Hepatocyte (in vitro differentiated cells): Measurements from ENCODE around the gene PCDHA1. TPM values are rescaled to one million over a fixed set of nuclear protein-coding genes. Genes with fewer than 3 reads are reported as not detected.

ENCODE experiments used
- DNase-seq: peaks from one replicate; pipeline ENCODE4 v3.0.0-alpha.2; 2016; ENCODE audit warnings: low spot score
- H2AFZ ChIP-seq: fragments of 200-600 bp; sonication (generic); 2 replicates; pipeline ENCODE4 v1.6.0; 2016; ENCODE audit warnings: antibody characterized with exemption, mild to moderate bottlenecking
- H3K27ac ChIP-seq: fragments of 200-600 bp; sonication (generic); 2 replicates; pipeline ENCODE4 v1.5.1; 2016; ENCODE audit warnings: mild to moderate bottlenecking
- H3K27me3 ChIP-seq: fragments of 200-600 bp; sonication (generic); 2 replicates; pipeline ENCODE4 v1.6.1; 2016
- H3K36me3 ChIP-seq: fragments of 200-600 bp; sonication (generic); replicated peaks from 2 replicates; pipeline ENCODE4 v1.5.1; 2016; ENCODE audit warnings: low read depth; ENCODE audit not compliant: insufficient read depth
- H3K4me1 ChIP-seq: fragments of 200-600 bp; sonication (generic); 2 replicates; pipeline ENCODE4 v1.5.1; 2016; ENCODE audit warnings: mild to moderate bottlenecking, moderate library complexity; ENCODE audit not compliant: insufficient read depth
- H3K4me2 ChIP-seq: fragments of 200-600 bp; sonication (generic); 2 replicates; pipeline ENCODE4 v1.6.0; 2016
- H3K4me3 ChIP-seq: fragments of 200-600 bp; sonication (generic); 2 replicates; pipeline ENCODE4 v1.5.1; 2016; ENCODE audit warnings: mild to moderate bottlenecking
- H3K79me2 ChIP-seq: fragments of 200-600 bp; sonication (generic); 2 replicates; pipeline ENCODE4 v1.6.0; 2017; ENCODE audit warnings: mild to moderate bottlenecking
- H3K9me2 ChIP-seq: fragments of 200-600 bp; sonication (generic); replicated peaks from 2 replicates; pipeline ENCODE4 v1.6.0; 2017; ENCODE audit warnings: mild to moderate bottlenecking; ENCODE audit not compliant: insufficient read depth
- H3K9me3 ChIP-seq: fragments of 200-600 bp; sonication (generic); 2 replicates; pipeline ENCODE4 v1.5.1; 2016; ENCODE audit warnings: low read depth, mild to moderate bottlenecking
- H4K20me1 ChIP-seq: fragments of 200-600 bp; sonication (generic); 2 replicates; pipeline ENCODE4 v1.6.0; 2016; ENCODE audit warnings: mild to moderate bottlenecking; ENCODE audit not compliant: insufficient read depth, poor library complexity, severe bottlenecking
- EZH2 ChIP-seq: fragments of 200-600 bp; sonication (generic); IDR thresholded peaks from 2 replicates; pipeline ENCODE4 v1.6.1; 2016; ENCODE audit warnings: antibody characterized with exemption, mild to moderate bottlenecking, borderline replicate concordance
- EZH2phosphoT487 ChIP-seq: fragments of 200-600 bp; sonication (generic); IDR thresholded peaks from one replicate; pipeline ENCODE4 v1.6.1; 2018; ENCODE audit warnings: antibody characterized with exemption, mild to moderate bottlenecking, low read depth, moderate library complexity; ENCODE audit not compliant: unreplicated experiment, severe bottlenecking
- WGBS: methylation state at CpG from one replicate; pipeline ENCODE4 v1.1.6; 2016; ENCODE audit warnings: low lambda C conversion rate; ENCODE audit errors: missing lambda C conversion rate; 5-methylcytosine and 5-hydroxymethylcytosine counted together
- polyA plus RNA-seq: library from polyadenylated mRNA; unstranded; fragments of >200 nt; fragmentation: Nextera tagmentation; extraction: Ambion mirVana; gene quantifications from 2 replicates; pipeline ENCODE4 v1.2.1, GENCODE V29; 2016
- total RNA-seq: library from RNA; depleted of rRNA; stranded (reverse); fragments of >200 nt; gene quantifications from 2 replicates; pipeline ENCODE4 v1.2.3, GENCODE V29; 2014
- TF ChIP-seq, protein P1 (sequence below): fragments of 200-600 bp; sonication (generic); IDR thresholded peaks from 2 replicates; pipeline ENCODE4 v1.5.1; 2016; ENCODE audit warnings: antibody characterized with exemption, mild to moderate bottlenecking; ENCODE audit not compliant: poor library complexity

Gene PCDHA1
- total and polyA plus RNA-seq, 2 experiments from 2014 or later, result not detected

GRCh38 chr5:140883927-140884697, 98.2 kb downstream of the PCDHA1 start:
- Histone ChIP-seq H3K27ac (no peak overlapping the region), H3K4me3 (no peak overlapping the region), H4K20me1 (no peaks in the 10 kb centered on the region), H3K9me2 (no peaks in the 10 kb centered on the region), H3K4me1 (no peaks in the 10 kb centered on the region), H3K9me3 (peaks cover 6% of the 10 kb centered on the region), H3K79me2 (peaks cover 10% of the 10 kb centered on the region), H3K4me2 (no peak overlapping the region), H3K36me3 (no peaks in the 10 kb centered on the region), H2AFZ (no peak overlapping the region), H3K27me3 (no peaks in the 10 kb centered on the region)
- no peak for TF ChIP-seq EZH2
- TF ChIP-seq, protein P1, sequence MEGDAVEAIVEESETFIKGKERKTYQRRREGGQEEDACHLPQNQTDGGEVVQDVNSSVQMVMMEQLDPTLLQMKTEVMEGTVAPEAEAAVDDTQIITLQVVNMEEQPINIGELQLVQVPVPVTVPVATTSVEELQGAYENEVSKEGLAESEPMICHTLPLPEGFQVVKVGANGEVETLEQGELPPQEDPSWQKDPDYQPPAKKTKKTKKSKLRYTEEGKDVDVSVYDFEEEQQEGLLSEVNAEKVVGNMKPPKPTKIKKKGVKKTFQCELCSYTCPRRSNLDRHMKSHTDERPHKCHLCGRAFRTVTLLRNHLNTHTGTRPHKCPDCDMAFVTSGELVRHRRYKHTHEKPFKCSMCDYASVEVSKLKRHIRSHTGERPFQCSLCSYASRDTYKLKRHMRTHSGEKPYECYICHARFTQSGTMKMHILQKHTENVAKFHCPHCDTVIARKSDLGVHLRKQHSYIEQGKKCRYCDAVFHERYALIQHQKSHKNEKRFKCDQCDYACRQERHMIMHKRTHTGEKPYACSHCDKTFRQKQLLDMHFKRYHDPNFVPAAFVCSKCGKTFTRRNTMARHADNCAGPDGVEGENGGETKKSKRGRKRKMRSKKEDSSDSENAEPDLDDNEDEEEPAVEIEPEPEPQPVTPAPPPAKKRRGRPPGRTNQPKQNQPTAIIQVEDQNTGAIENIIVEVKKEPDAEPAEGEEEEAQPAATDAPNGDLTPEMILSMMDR, result no peak
- no peak for TF ChIP-seq EZH2phosphoT487
- 100% methylated on average over 61 of the region's 79 CpGs for WGBS
- DNase-seq, result no peak

- Histone ChIP-seq H3K27me3 (no peaks in the 10 kb centered on the region), H3K4me3 (no peak overlapping the region), H3K36me3 (no peaks in the 10 kb centered on the region), H3K4me1 (no peaks in the 10 kb centered on the region), H3K9me3 (no peaks in the 10 kb centered on the region), H3K9me2 (no peaks in the 10 kb centered on the region), H3K79me2 (peaks cover 8% of the 10 kb centered on the region), H2AFZ (no peak overlapping the region), H3K27ac (no peak overlapping the region), H4K20me1 (peaks cover 4% of the 10 kb centered on the region), H3K4me2 (no peak overlapping the region)
- WGBS, result 100% methylated on average over 1 of the region's 1 CpG
- TF ChIP-seq, protein P1, result no peak
- TF ChIP-seq EZH2phosphoT487, result no peak
- no peak for TF ChIP-seq EZH2
- DNase-seq, result no peak
These were observed 130.4 kb downstream of the PCDHA1 start for GRCh38 chr5:140916325-140916724.

DNA sequence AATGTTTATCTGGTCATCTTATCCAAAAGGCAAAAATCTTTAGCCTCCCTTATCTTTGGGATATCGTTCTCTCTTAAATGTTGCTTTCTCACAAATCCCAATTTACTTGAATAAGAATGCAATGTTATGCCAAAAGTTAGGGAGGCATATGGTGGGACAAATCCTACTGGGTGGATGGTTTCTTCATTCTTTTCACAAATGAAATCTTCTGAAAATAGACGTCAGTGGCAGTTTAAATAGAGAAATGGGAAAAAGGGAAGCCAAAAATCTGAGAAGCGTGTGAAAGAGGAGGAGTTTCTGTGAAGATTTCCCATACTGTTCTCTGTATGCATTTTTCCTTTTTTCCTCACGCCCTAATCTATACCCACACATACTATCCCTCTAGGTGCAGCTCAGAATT, 137.7 kb downstream of the PCDHA1 start:
- 88% methylated on average over 4 of the region's 4 CpGs for WGBS
- Histone ChIP-seq H2AFZ (no peak overlapping the region), H3K27ac (no peak overlapping the region), H3K4me2 (no peak overlapping the region), H3K36me3 (no peaks in the 10 kb centered on the region), H3K4me3 (no peak overlapping the region), H3K4me1 (peaks cover 7% of the 10 kb centered on the region), H3K9me3 (no peaks in the 10 kb centered on the region), H3K79me2 (peaks cover 6% of the 10 kb centered on the region), H4K20me1 (peaks cover 13% of the 10 kb centered on the region), H3K9me2 (no peaks in the 10 kb centered on the region), H3K27me3 (no peaks in the 10 kb centered on the region)
- no peak for DNase-seq
- TF ChIP-seq, protein P1, result no peak
- TF ChIP-seq EZH2, result no peak
- TF ChIP-seq EZH2phosphoT487, result no peak
